Neutrophil (primary cell): Measurements from ENCODE around the gene ZPBP.

ENCODE experiments used
- H3K27ac ChIP-seq: fragments of 200-600 bp; sonication (generic); 2 replicates; pipeline ENCODE4 v1.5.1; 2016; ENCODE audit warnings: mild to moderate bottlenecking, moderate library complexity
- H3K27me3 ChIP-seq: fragments of 200-600 bp; sonication (generic); 2 replicates; pipeline ENCODE4 v1.6.0; 2016; ENCODE audit warnings: mild to moderate bottlenecking
- H3K36me3 ChIP-seq: fragments of 200-600 bp; sonication (generic); 2 replicates; pipeline ENCODE4 v1.5.1; 2017
- H3K4me1 ChIP-seq, 2 experiments: fragments of 200-600 bp in 1 of 2; sonication (generic) in 1 of 2; 1 replicate in 1 of 2; 2 replicates in 1 of 2; pipeline versions ENCODE4 v1.5.1 to v1.6.1; 2013 to 2016; ENCODE audit warnings: low read depth in 1 of 2, low read length in 1 of 2, mild to moderate bottlenecking in 1 of 2, moderate library complexity in 1 of 2; ENCODE audit not compliant: control insufficient read depth in 1 of 2, insufficient read depth in 1 of 2
- H3K4me3 ChIP-seq, 2 experiments: fragments of 200-600 bp in 1 of 2; sonication (generic) in 1 of 2; 1 replicate in 1 of 2; 2 replicates in 1 of 2; pipeline ENCODE4 v1.5.1; 2013 to 2016; ENCODE audit warnings: low read depth in 1 of 2, low read length in 1 of 2, mild to moderate bottlenecking in 1 of 2, moderate library complexity in 1 of 2
- H3K9me3 ChIP-seq: fragments of 200-600 bp; sonication (generic); 2 replicates; pipeline ENCODE4 v1.5.1; 2016
- CTCF ChIP-seq: fragments of 200-600 bp; sonication (generic); IDR thresholded peaks from 2 replicates; pipeline ENCODE4 v1.5.1; 2016; ENCODE audit warnings: antibody characterized with exemption

The ZPBP gene

GRCh38 chr7:49892481-49892880, 200.6 kb downstream of the ZPBP start:
- no peak for TF ChIP-seq CTCF
- H3K4me3 ChIP-seq: no peak overlapping the region

More at GRCh38 chr7:49892481-49892880, 200.6 kb downstream of the ZPBP start:
- no peaks in the 10 kb centered on the region for H3K9me3 ChIP-seq
- no peaks in the 10 kb centered on the region for H3K27me3 ChIP-seq
- H3K36me3 ChIP-seq: no peaks in the 10 kb centered on the region
- no peaks in the 10 kb centered on the region for H3K4me1 ChIP-seq
- no peak overlapping the region for H3K27ac ChIP-seq
